H9 (cell line): Measurements from ENCODE around the gene MCF2L2. TPM values are rescaled to one million over a fixed set of nuclear protein-coding genes. Genes with fewer than 3 reads are reported as not detected.

Experiments used
- DNase-seq: peaks from one replicate; pipeline ENCODE4 v3.0.0-alpha.2; 2017
- H2AFZ ChIP-seq: one replicate; pipeline ENCODE4 v1.6.1; 2013; ENCODE audit warnings: mild to moderate bottlenecking, low read length, control low read depth, moderate library complexity
- H2AK5ac ChIP-seq: 2 replicates; pipeline ENCODE4 v1.6.1; 2013; ENCODE audit warnings: low read length, control low read depth, mixed read lengths; ENCODE audit not compliant: insufficient read length
- H2BK120ac ChIP-seq: one replicate; pipeline ENCODE4 v1.6.1; 2013; ENCODE audit warnings: low read depth, mild to moderate bottlenecking, low read length, control low read depth, inconsistent platforms; ENCODE audit not compliant: poor library complexity, severe bottlenecking
- H2BK12ac ChIP-seq: 2 replicates; pipeline ENCODE4 v1.6.1; 2013; ENCODE audit warnings: low read length, control low read depth, mixed read lengths, low read depth; ENCODE audit not compliant: insufficient read length
- H2BK15ac ChIP-seq: 2 replicates; pipeline ENCODE4 v1.6.1; 2013; ENCODE audit warnings: low read depth, low read length, control low read depth
- H2BK20ac ChIP-seq: one replicate; pipeline ENCODE4 v1.6.1; 2013; ENCODE audit warnings: low read depth, mild to moderate bottlenecking, low read length, control low read depth, inconsistent platforms; ENCODE audit not compliant: poor library complexity, severe bottlenecking
- H2BK5ac ChIP-seq: 2 replicates; pipeline ENCODE4 v1.6.1; 2013; ENCODE audit warnings: low read length, control low read depth, mixed read lengths; ENCODE audit not compliant: insufficient read length
- H3K14ac ChIP-seq: 2 replicates; pipeline ENCODE4 v1.6.1; 2013; ENCODE audit warnings: low read length, control low read depth; ENCODE audit not compliant: insufficient read depth
- H3K18ac ChIP-seq: 2 replicates; pipeline ENCODE4 v1.6.1; 2013; ENCODE audit warnings: low read depth, mild to moderate bottlenecking, mixed read lengths, low read length, control low read depth; ENCODE audit not compliant: insufficient read length
- H3K23ac ChIP-seq: 2 replicates; pipeline ENCODE4 v1.6.1; 2013; ENCODE audit warnings: low read length, control low read depth, mixed read lengths, low read depth; ENCODE audit not compliant: insufficient read length
- H3K23me2 ChIP-seq: 2 replicates; pipeline ENCODE4 v1.6.1; 2013; ENCODE audit warnings: low read depth, mild to moderate bottlenecking, mixed read lengths, low read length, control low read depth; ENCODE audit not compliant: insufficient read length, poor library complexity, severe bottlenecking
- H3K27ac ChIP-seq: 2 replicates; pipeline ENCODE4 v1.5.1; 2013; ENCODE audit warnings: low read length, control low read depth, mixed read lengths, low read depth; ENCODE audit not compliant: insufficient read length
- H3K27me3 ChIP-seq: 2 replicates; pipeline ENCODE4 v1.6.1; 2013; ENCODE audit warnings: low read length, control low read depth, inconsistent platforms; ENCODE audit not compliant: insufficient read depth
- H3K4ac ChIP-seq: 2 replicates; pipeline ENCODE4 v1.6.1; 2013; ENCODE audit warnings: low read depth, mild to moderate bottlenecking, control low read depth, inconsistent platforms, low read length, moderate library complexity
- H3K4me1 ChIP-seq: 2 replicates; pipeline ENCODE4 v1.6.1; 2013; ENCODE audit warnings: low read length, control low read depth, inconsistent platforms; ENCODE audit not compliant: insufficient read depth
- H3K4me2 ChIP-seq: 2 replicates; pipeline ENCODE4 v1.6.1; 2013; ENCODE audit warnings: low read length, control low read depth, mixed read lengths; ENCODE audit not compliant: insufficient read length, insufficient read depth
- H3K56ac ChIP-seq: 2 replicates; pipeline ENCODE4 v1.6.1; 2013; ENCODE audit warnings: low read depth, mild to moderate bottlenecking, mixed read lengths, low read length, control low read depth; ENCODE audit not compliant: insufficient read length
- H3K79me1 ChIP-seq: 2 replicates; pipeline ENCODE4 v1.6.1; 2013; ENCODE audit warnings: low read depth, mild to moderate bottlenecking, moderate library complexity, low read length, control low read depth, inconsistent platforms; ENCODE audit not compliant: insufficient read depth, poor library complexity, severe bottlenecking
- H3K79me2 ChIP-seq: 2 replicates; pipeline ENCODE4 v1.6.1; 2013; ENCODE audit warnings: low read length, control low read depth, inconsistent platforms; ENCODE audit not compliant: insufficient read depth
- H3K9ac ChIP-seq: 2 replicates; pipeline ENCODE4 v1.6.1; 2013; ENCODE audit warnings: low read length, control low read depth, mixed read lengths; ENCODE audit not compliant: insufficient read length; ENCODE audit errors: extremely low read depth
- H3K9me3 ChIP-seq: one replicate; pipeline ENCODE4 v1.6.1; 2013; ENCODE audit warnings: low read depth, low read length, inconsistent platforms; ENCODE audit not compliant: control insufficient read depth
- H3T11ph ChIP-seq: one replicate; pipeline ENCODE4 v1.6.1; 2013; ENCODE audit warnings: mild to moderate bottlenecking, low read length, control low read depth, inconsistent platforms
- H4K20me1 ChIP-seq: one replicate; pipeline ENCODE4 v1.6.1; 2013; ENCODE audit not compliant: control insufficient read depth, insufficient read length, insufficient read depth
- H4K5ac ChIP-seq: 2 replicates; pipeline ENCODE4 v1.6.1; 2013; ENCODE audit warnings: low read depth, mild to moderate bottlenecking, mixed read lengths, low read length, control low read depth; ENCODE audit not compliant: insufficient read length
- H4K8ac ChIP-seq: replicated peaks from 2 replicates; pipeline ENCODE4 v1.6.1; 2013; ENCODE audit warnings: low read length, control low read depth, mixed read lengths, low read depth; ENCODE audit not compliant: insufficient read length
- H4K91ac ChIP-seq: 2 replicates; pipeline ENCODE4 v1.6.1; 2013; ENCODE audit warnings: low read depth, mild to moderate bottlenecking, moderate library complexity, mixed read lengths, low read length, control low read depth; ENCODE audit not compliant: insufficient read length
- H3K27ac Mint-ChIP-seq, 3 experiments: 2 replicates in 2 of 3; 3 replicates in 1 of 3; pipeline ENCODE4 v1.8.0; 2020 to 2021; ENCODE audit warnings: mixed read lengths in 3 of 3, mild to moderate bottlenecking in 1 of 3, moderate library complexity in 1 of 3
- H3K27me3 Mint-ChIP-seq: 2 replicates; pipeline ENCODE4 v1.8.0; 2021; ENCODE audit warnings: low read depth, mild to moderate bottlenecking, moderate library complexity, mixed read lengths
- H3K36me3 Mint-ChIP-seq, 3 experiments: 2 replicates in 2 of 3; 3 replicates in 1 of 3; pipeline ENCODE4 v1.8.0; 2020 to 2021; ENCODE audit warnings: low read depth in 3 of 3, mixed read lengths in 3 of 3; ENCODE audit not compliant: insufficient read depth in 1 of 3
- H3K4me1 Mint-ChIP-seq, 2 experiments: 2 replicates each; pipeline ENCODE4 v1.8.0; 2020; ENCODE audit warnings: mixed read lengths in 2 of 2
- H3K4me3 Mint-ChIP-seq, 2 experiments: 2 replicates in 1 of 2; 3 replicates in 1 of 2; pipeline ENCODE4 v1.8.0; 2020 to 2021; ENCODE audit warnings: mild to moderate bottlenecking in 2 of 2, mixed read lengths in 2 of 2, moderate library complexity in 1 of 2
- H3K9me3 Mint-ChIP-seq, 2 experiments: 2 replicates in 1 of 2; 3 replicates in 1 of 2; pipeline ENCODE4 v1.8.0; 2020; ENCODE audit warnings: mild to moderate bottlenecking in 2 of 2, mixed read lengths in 2 of 2, moderate library complexity in 1 of 2
- CTCF ChIP-seq: fragments of 200-600 bp; sonication (generic); conservative IDR thresholded peaks from 3 replicates; pipeline ENCODE4 v1.8.0; 2021; ENCODE audit warnings: antibody characterized with exemption, mild to moderate bottlenecking
- WGBS: extraction: QIAGEN DNeasy Blood & Tissue Kit; methylation state at CpG from one replicate; pipeline ENCODE4 v1.1.7; 2013; ENCODE audit warnings: missing lambda C conversion rate, low lambda C conversion rate, mixed read lengths; ENCODE audit not compliant: insufficient read length; ENCODE audit errors: extremely low coverage; 5-methylcytosine and 5-hydroxymethylcytosine counted together
- total RNA-seq: library from RNA; stranded (reverse); gene quantifications from 2 replicates; pipeline ENCODE4 v1.2.1, GENCODE V29; 2021

The MCF2L2 gene
- total RNA-seq, 1 experiment from 2014 or later: 6.4 TPM

DNA sequence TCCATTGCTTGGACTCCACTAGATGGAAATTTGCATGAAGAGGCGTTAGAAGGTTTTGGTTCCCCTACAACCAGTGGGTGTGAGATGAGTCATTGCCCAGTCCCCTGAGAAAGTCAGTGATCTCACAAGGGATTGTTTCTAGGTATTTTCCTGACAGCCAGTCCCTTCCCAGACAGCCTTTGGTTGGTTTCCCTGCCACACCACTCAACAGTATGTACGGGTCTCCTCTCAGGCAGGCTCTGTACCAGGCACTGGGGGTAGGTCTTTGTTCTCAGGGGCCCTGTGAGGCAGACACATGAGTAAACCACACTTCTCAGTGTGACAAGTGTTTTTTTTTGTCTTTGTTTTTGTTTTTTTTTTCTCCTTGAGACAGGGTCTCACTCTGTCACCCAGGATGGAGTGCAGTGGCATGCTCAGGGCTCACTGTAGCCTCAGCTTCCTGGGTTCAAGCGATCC lies 269.8 kb downstream of the MCF2L2 start:
- H3K27me3 Mint-ChIP-seq: peaks cover 38% of the 10 kb centered on the region
- H3T11ph ChIP-seq: no peak overlapping the region
- no peak overlapping the region for H3K9ac ChIP-seq
- H3K4me1 ChIP-seq: no peaks in the 10 kb centered on the region
- H2BK15ac ChIP-seq: no peak overlapping the region
- H2BK20ac ChIP-seq: no peak overlapping the region
- no peak overlapping the region for H2BK5ac ChIP-seq
- no peak overlapping the region for H3K4me3 Mint-ChIP-seq
- no peak overlapping the region for H3K14ac ChIP-seq
- no peak overlapping the region for H2BK12ac ChIP-seq
- no peak for TF ChIP-seq CTCF
- H3K23ac ChIP-seq: no peak overlapping the region
- H4K5ac ChIP-seq: no peak overlapping the region
- H3K79me2 ChIP-seq: no peaks in the 10 kb centered on the region
- no peaks in the 10 kb centered on the region for H3K9me3 Mint-ChIP-seq
- no peak overlapping the region for H2AK5ac ChIP-seq
- no peak overlapping the region for H3K56ac ChIP-seq
- DNase-seq: no peak
- no peak overlapping the region for H4K91ac ChIP-seq
- H3K9me3 ChIP-seq: no peaks in the 10 kb centered on the region
- H3K23me2 ChIP-seq: peaks cover 7% of the 10 kb centered on the region
- no peak overlapping the region for H2BK120ac ChIP-seq
- WGBS: no CpG with 5 or more reads among the region's 3 CpGs
- H3K4me2 ChIP-seq: no peak overlapping the region
- H4K8ac ChIP-seq: no peak overlapping the region
- no peak overlapping the region for H3K27ac ChIP-seq
- H3K79me1 ChIP-seq: no peaks in the 10 kb centered on the region
- no peaks in the 10 kb centered on the region for H4K20me1 ChIP-seq
- H2AFZ ChIP-seq: no peak overlapping the region
- H3K27ac Mint-ChIP-seq: no peak overlapping the region
- peaks cover 12 to 18% of the 10 kb centered on the region in 2 experiments for H3K4me1 Mint-ChIP-seq
- H3K27me3 ChIP-seq: peaks cover 4% of the 10 kb centered on the region; the same call in 1 of the 2 replicates
- H3K18ac ChIP-seq: no peak overlapping the region
- no peak overlapping the region for H3K4ac ChIP-seq
- H3K36me3 Mint-ChIP-seq: no peaks in the 10 kb centered on the region
